ENCODE data around the gene SFT2D1. TPM values are rescaled to one million over a fixed set of nuclear protein-coding genes. Genes with fewer than 3 reads are reported as not detected.

The SFT2D1 gene
- total RNA-seq, 4 donors from 2014 or later: 7.6 to 55.6 (median 39.7) TPM

GRCh38 chr6:166317261-166318212, 24.8 kb downstream of the SFT2D1 start:
- H3K36me3 ChIP-seq: peaks cover 0 to 29% (median 6%) of the 10 kb centered on the region in 4 donors
- 82 to 85% methylated on average over 4 to 19 of the region's 19 CpGs for WGBS, 2 donors (ENCODE audit: low coverage in 1 of 2)
- intact Hi-C loops (cut with DNase I; ENCODE audit: low total_unique reads): no loop called here
- no peaks in the 10 kb centered on the region for H3K9me3 ChIP-seq
- H3K27ac ChIP-seq: no peak overlapping the region
- in situ Hi-C loops (cut with MboI; ENCODE audit: low pct_ligation_motif_present in 1 of 4, low pct_unique_long_range_greater_than_20kb in 1 of 4, low sequenced_read_pairs in 3 of 4): no loop called here
- no peak for DNase-seq
- no peaks in the 10 kb centered on the region for H3K4me1 ChIP-seq
- no peak for TF ChIP-seq EP300 (IDR thresholded peaks at IDR 0.05; ENCODE audit: low read depth)
- no peak for TF ChIP-seq CTCF (IDR thresholded peaks at IDR 0.05)
- no peak for TF ChIP-seq POLR2A (IDR thresholded peaks at IDR 0.05)
- TF ChIP-seq POLR2AphosphoS5 (IDR thresholded peaks at IDR 0.05): no peak
- no peak overlapping the region for H3K4me3 ChIP-seq
- H3K27me3 ChIP-seq: no peaks in the 10 kb centered on the region

GRCh38 chr6:166315436-166315835, 26.9 kb downstream of the SFT2D1 start:
- no peaks in the 10 kb centered on the region for H3K9me3 ChIP-seq
- no peaks in the 10 kb centered on the region for H3K4me1 ChIP-seq
- intact Hi-C loops (cut with DNase I; ENCODE audit: low total_unique reads) (no loop called here), in situ Hi-C loops (cut with MboI; ENCODE audit: low pct_ligation_motif_present in 1 of 4, low pct_unique_long_range_greater_than_20kb in 1 of 4, low sequenced_read_pairs in 3 of 4) (no loop called here)
- peaks cover 0 to 8% (median 3%) of the 10 kb centered on the region in 4 donors for H3K36me3 ChIP-seq
- no peak overlapping the region for H3K27ac ChIP-seq
- TF ChIP-seq POLR2AphosphoS5 (IDR thresholded peaks at IDR 0.05) (no peak), EP300 (IDR thresholded peaks at IDR 0.05; ENCODE audit: low read depth) (no peak), CTCF (IDR thresholded peaks at IDR 0.05) (no peak), POLR2A (IDR thresholded peaks at IDR 0.05) (no peak)
- 76 to 80% methylated on average over 3 to 11 of the region's 11 CpGs for WGBS, 2 donors (ENCODE audit: low coverage in 1 of 2)
- no peak for DNase-seq
- H3K4me3 ChIP-seq: no peak overlapping the region
- peaks cover 1% of the 10 kb centered on the region for H3K27me3 ChIP-seq

- H3K9me3 ChIP-seq: no peaks in the 10 kb centered on the region
- no peak overlapping the region for H3K27ac ChIP-seq
- no peaks in the 10 kb centered on the region for H3K4me1 ChIP-seq
- TF ChIP-seq POLR2A (IDR thresholded peaks at IDR 0.05) (no peak), POLR2AphosphoS5 (IDR thresholded peaks at IDR 0.05) (no peak), CTCF (IDR thresholded peaks at IDR 0.05) (no peak), EP300 (IDR thresholded peaks at IDR 0.05; ENCODE audit: low read depth) (no peak)
- H3K36me3 ChIP-seq: no peaks in the 10 kb centered on the region
- H3K27me3 ChIP-seq: peaks cover 11% of the 10 kb centered on the region
- in situ Hi-C loops (cut with MboI; ENCODE audit: low pct_ligation_motif_present in 1 of 4, low pct_unique_long_range_greater_than_20kb in 1 of 4, low sequenced_read_pairs in 3 of 4): no loop called here
- intact Hi-C loops (cut with DNase I; ENCODE audit: low total_unique reads): no loop called here
- no peak overlapping the region for H3K4me3 ChIP-seq
- DNase-seq: no peak
- 80 to 100% methylated on average over 3 to 9 of the region's 9 CpGs for WGBS, 2 donors (ENCODE audit: low coverage in 1 of 2)
These were observed 27.9 kb downstream of the SFT2D1 start for GRCh38 chr6:166314454-166314853.

- intact Hi-C loops (cut with DNase I; ENCODE audit: low total_unique reads) (no loop called here), in situ Hi-C loops (cut with MboI; ENCODE audit: low pct_ligation_motif_present in 1 of 4, low pct_unique_long_range_greater_than_20kb in 1 of 4, low sequenced_read_pairs in 3 of 4) (no loop called here)
- peak; percentile 27 for DNase-seq
- no peak overlapping the region for H3K27ac ChIP-seq
- 56 to 68% methylated on average over 12 to 18 of the region's 18 CpGs for WGBS, 2 donors (ENCODE audit: low coverage in 1 of 2)
- H3K4me1 ChIP-seq: peaks cover 0 to 3% (median 2%) of the 10 kb centered on the region in 4 donors
- no peaks in the 10 kb centered on the region for H3K9me3 ChIP-seq
- TF ChIP-seq POLR2A (IDR thresholded peaks at IDR 0.05): no peak
- TF ChIP-seq CTCF (IDR thresholded peaks at IDR 0.05): peak; percentile 31 to 54 (median 47)
- H3K27me3 ChIP-seq: peaks cover 21% of the 10 kb centered on the region
- no peaks in the 10 kb centered on the region for H3K36me3 ChIP-seq
- H3K4me3 ChIP-seq: no peak overlapping the region
These were observed 28.9 kb downstream of the SFT2D1 start for GRCh38 chr6:166313255-166314070.
